Endothelial cell (in vitro differentiated cells): ENCODE measurements around the gene TCTN2. TPM values are rescaled to one million over a fixed set of nuclear protein-coding genes. Genes with fewer than 3 reads are reported as not detected.

Experiments
- DNase-seq: peaks from one replicate; pipeline ENCODE4 v3.0.0; 2021; ENCODE audit warnings: low spot score
- H3K27ac Mint-ChIP-seq: one replicate; pipeline ENCODE4 v1.8.0; 2021; ENCODE audit warnings: mixed read lengths, inconsistent platforms; ENCODE audit not compliant: unreplicated experiment
- H3K27me3 Mint-ChIP-seq: one replicate; pipeline ENCODE4 v1.8.0; 2021; ENCODE audit warnings: mild to moderate bottlenecking, moderate library complexity, mixed read lengths, inconsistent platforms; ENCODE audit not compliant: unreplicated experiment
- H3K36me3 Mint-ChIP-seq: one replicate; pipeline ENCODE4 v1.8.0; 2021; ENCODE audit warnings: mild to moderate bottlenecking, low read depth, mixed read lengths, inconsistent platforms; ENCODE audit not compliant: unreplicated experiment
- H3K4me1 Mint-ChIP-seq: one replicate; pipeline ENCODE4 v1.8.0; 2021; ENCODE audit warnings: mild to moderate bottlenecking, mixed read lengths, inconsistent platforms; ENCODE audit not compliant: unreplicated experiment
- H3K4me3 Mint-ChIP-seq: one replicate; pipeline ENCODE4 v1.8.0; 2021; ENCODE audit warnings: mild to moderate bottlenecking, mixed read lengths, inconsistent platforms; ENCODE audit not compliant: unreplicated experiment
- H3K9me3 Mint-ChIP-seq: one replicate; pipeline ENCODE4 v1.8.0; 2021; ENCODE audit warnings: mixed read lengths, inconsistent platforms; ENCODE audit not compliant: unreplicated experiment
- CTCF ChIP-seq: fragments of 200-600 bp; sonication (generic); IDR thresholded peaks from one replicate; pipeline ENCODE4 v1.5.0; 2021; ENCODE audit warnings: antibody characterized with exemption; ENCODE audit not compliant: unreplicated experiment
- total RNA-seq: library from RNA; stranded (reverse); fragmentation: NEBNext Ultra II Directional; extraction: Animal tissue kit (Norgen Biotek cat#: 25700); gene quantifications from one replicate; pipeline ENCODE4 v1.2.1, GENCODE V29; 2021; ENCODE audit not compliant: unreplicated experiment

TCTN2 gene
- total RNA-seq, 1 donor from 2014 or later, result 11.3 TPM

- H3K4me3 Mint-ChIP-seq, result no peak overlapping the region
- H3K36me3 Mint-ChIP-seq, result peaks cover 53% of the 10 kb centered on the region
- no peak for TF ChIP-seq CTCF
- H3K4me1 Mint-ChIP-seq, result no peaks in the 10 kb centered on the region
- H3K27ac Mint-ChIP-seq, result peak overlapping the region; percentile 3
- H3K27me3 Mint-ChIP-seq, result no peaks in the 10 kb centered on the region
- peak; percentile 12 for DNase-seq
- no peaks in the 10 kb centered on the region for H3K9me3 Mint-ChIP-seq
Measured at GRCh38 chr12:123744836-123745235, 73.9 kb downstream of the TCTN2 start.

- H3K27me3 Mint-ChIP-seq, result no peaks in the 10 kb centered on the region
- H3K4me3 Mint-ChIP-seq, result no peak overlapping the region
- no peak for DNase-seq
- no peak for TF ChIP-seq CTCF
- no peaks in the 10 kb centered on the region for H3K4me1 Mint-ChIP-seq
- H3K27ac Mint-ChIP-seq, result no peak overlapping the region
- peaks cover 42% of the 10 kb centered on the region for H3K36me3 Mint-ChIP-seq
- H3K9me3 Mint-ChIP-seq, result no peaks in the 10 kb centered on the region
Measured at GRCh38 chr12:123747309-123747708, 76.4 kb downstream of the TCTN2 start.

- no peak overlapping the region for H3K4me3 Mint-ChIP-seq
- TF ChIP-seq CTCF, result no peak
- H3K36me3 Mint-ChIP-seq, result peaks cover 37% of the 10 kb centered on the region
Measured at GRCh38 chr12:123748161-123748560, 77.2 kb downstream of the TCTN2 start.

GRCh38 chr12:123748661-123749060, 77.7 kb downstream of the TCTN2 start:
- Mint-ChIP-seq H3K4me1 (no peaks in the 10 kb centered on the region), H3K4me3 (no peak overlapping the region), H3K27ac (no peak overlapping the region), H3K9me3 (no peaks in the 10 kb centered on the region), H3K27me3 (no peaks in the 10 kb centered on the region), H3K36me3 (peaks cover 37% of the 10 kb centered on the region)
- no peak for DNase-seq
- no peak for TF ChIP-seq CTCF

More at GRCh38 chr12:123748161-123748560, 77.2 kb downstream of the TCTN2 start:
- Mint-ChIP-seq H3K9me3 (no peaks in the 10 kb centered on the region), H3K27ac (no peak overlapping the region), H3K4me1 (no peaks in the 10 kb centered on the region), H3K27me3 (no peaks in the 10 kb centered on the region)
- DNase-seq, result no peak

- Mint-ChIP-seq H3K36me3 (peaks cover 39% of the 10 kb centered on the region), H3K9me3 (no peaks in the 10 kb centered on the region), H3K27ac (no peak overlapping the region), H3K4me1 (no peaks in the 10 kb centered on the region), H3K27me3 (no peaks in the 10 kb centered on the region), H3K4me3 (no peak overlapping the region)
- DNase-seq, result no peak
- no peak for TF ChIP-seq CTCF
Measured at GRCh38 chr12:123749355-123749754, 78.4 kb downstream of the TCTN2 start.
